NCI-H226 (cell line): ENCODE results near the gene CYP19A1.

Experiments
- DNase-seq: peaks from one replicate; pipeline ENCODE4 v3.0.0-alpha.2; 2015

CYP19A1 gene

GRCh38 chr15:51338496-51338895, at the start of gene CYP19A1:
Gene CYP19A1, minus strand, starts transcription at chr15:51338596. Its CDS starts 95,684 bp downstream, at chr15:51242912.
- no peak for DNase-seq

GRCh38 chr15:51387699-51388041, 49.3 kb upstream of the CYP19A1 start:
- DNase-seq, result no peak

GRCh38 chr15:51386960-51387698, 48.7 kb upstream of the CYP19A1 start:
- DNase-seq, result no peak

- no peak for DNase-seq
Observed at GRCh38 chr15:51386486-51386885, 48.1 kb upstream of the CYP19A1 start.

GRCh38 chr15:51386029-51386428, 47.6 kb upstream of the CYP19A1 start:
- DNase-seq, result no peak

- peak; percentile 50 for DNase-seq
Observed at GRCh38 chr15:51382787-51383186, 44.4 kb upstream of the CYP19A1 start.

- DNase-seq, result peak; percentile 62
Observed at GRCh38 chr15:51380999-51381806, 42.8 kb upstream of the CYP19A1 start.

GRCh38 chr15:51379390-51379789, 41.0 kb upstream of the CYP19A1 start:
- DNase-seq, result no peak

- DNase-seq, result no peak
Observed at GRCh38 chr15:51378406-51378805, 40.0 kb upstream of the CYP19A1 start.

GRCh38 chr15:51377038-51377786, 38.8 kb upstream of the CYP19A1 start:
- peak; percentile 42 for DNase-seq

GRCh38 chr15:51375966-51376640, 37.7 kb upstream of the CYP19A1 start:
- peak; percentile 53 for DNase-seq

GRCh38 chr15:51374131-51374530, 35.7 kb upstream of the CYP19A1 start:
- DNase-seq, result no peak

- no peak for DNase-seq
Observed at GRCh38 chr15:51371266-51371665, 32.9 kb upstream of the CYP19A1 start.

- no peak for DNase-seq
Observed at GRCh38 chr15:51369451-51369761, 31.0 kb upstream of the CYP19A1 start.

- DNase-seq, result peak; percentile 44
Observed at GRCh38 chr15:51368751-51369450, 30.5 kb upstream of the CYP19A1 start.

- DNase-seq, result no peak
Observed at GRCh38 chr15:51368307-51368706, 29.9 kb upstream of the CYP19A1 start.

GRCh38 chr15:51367322-51367976, 29.1 kb upstream of the CYP19A1 start:
- no peak for DNase-seq

- DNase-seq, result peak; percentile 45
Observed at GRCh38 chr15:51366920-51367319, 28.5 kb upstream of the CYP19A1 start.

GRCh38 chr15:51366071-51366470, 27.7 kb upstream of the CYP19A1 start:
- no peak for DNase-seq

GRCh38 chr15:51365417-51365816, 27.0 kb upstream of the CYP19A1 start:
- no peak for DNase-seq

- no peak for DNase-seq
Observed at GRCh38 chr15:51363383-51363782, 25.0 kb upstream of the CYP19A1 start.

- no peak for DNase-seq
Observed at GRCh38 chr15:51359981-51360380, 21.6 kb upstream of the CYP19A1 start.
